ENCODE results near the gene COX19. TPM values are rescaled to one million over a fixed set of nuclear protein-coding genes. Genes with fewer than 3 reads are reported as not detected.

The COX19 gene
- total RNA-seq, 4 donors from 2014 or later: 11.6 to 55.2 (median 13.2) TPM

DNA sequence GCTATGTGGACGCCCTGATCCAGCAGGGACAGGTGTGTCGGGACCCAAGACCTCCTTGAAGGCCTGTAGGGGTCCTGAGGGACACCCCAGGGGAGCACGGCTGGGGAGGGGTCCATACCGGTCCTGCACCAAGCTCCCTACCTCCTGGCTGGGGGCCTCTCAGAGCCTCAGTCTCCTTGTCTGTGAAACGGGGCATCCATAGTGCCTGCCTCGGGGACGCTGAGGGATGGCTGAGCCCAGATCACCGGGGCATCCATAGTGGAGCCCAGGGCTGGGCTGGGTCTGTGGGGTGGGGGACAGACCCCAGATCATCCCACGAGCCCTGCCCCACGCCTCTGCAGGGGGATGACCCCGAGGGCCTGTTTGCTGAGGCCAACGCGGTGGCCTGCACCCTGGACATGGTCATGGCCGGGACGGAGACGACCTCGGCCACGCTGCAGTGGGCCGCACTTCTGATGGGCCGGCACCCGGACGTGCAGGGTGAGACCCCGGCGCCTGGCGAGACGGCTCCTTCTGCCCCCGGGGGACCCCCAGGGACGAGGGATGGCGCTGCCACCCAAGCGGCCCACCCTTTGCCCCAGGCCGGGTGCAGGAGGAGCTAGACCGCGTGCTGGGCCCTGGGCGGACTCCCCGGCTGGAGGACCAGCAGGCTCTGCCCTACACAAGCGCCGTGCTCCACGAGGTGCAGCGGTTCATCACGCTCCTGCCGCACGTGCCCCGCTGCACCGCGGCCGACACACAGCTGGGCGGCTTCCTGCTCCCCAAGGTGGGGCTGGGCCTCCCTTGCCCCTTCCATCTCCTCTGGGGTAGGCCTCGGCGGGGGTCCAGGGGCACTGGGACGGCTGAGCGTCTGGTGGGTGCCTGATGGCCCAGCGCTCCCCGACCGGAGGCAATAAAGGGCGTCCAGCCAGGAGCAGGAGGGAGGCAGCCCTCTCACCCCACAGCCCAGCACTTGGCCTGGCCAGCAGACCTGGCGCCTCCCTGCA lies 11.7 kb upstream of the COX19 start:
- peaks cover 45% of the 10 kb centered on the region for H3K4me1 ChIP-seq
- no peak overlapping the region for H3K4me3 ChIP-seq
- WGBS: 83% methylated on average over 27 of the region's 56 CpGs
- H3K36me3 ChIP-seq: no peaks in the 10 kb centered on the region
- peaks cover 74% of the 10 kb centered on the region for H3K27me3 ChIP-seq
- no peak overlapping the region for H3K27ac ChIP-seq
- TF ChIP-seq, protein P1, sequence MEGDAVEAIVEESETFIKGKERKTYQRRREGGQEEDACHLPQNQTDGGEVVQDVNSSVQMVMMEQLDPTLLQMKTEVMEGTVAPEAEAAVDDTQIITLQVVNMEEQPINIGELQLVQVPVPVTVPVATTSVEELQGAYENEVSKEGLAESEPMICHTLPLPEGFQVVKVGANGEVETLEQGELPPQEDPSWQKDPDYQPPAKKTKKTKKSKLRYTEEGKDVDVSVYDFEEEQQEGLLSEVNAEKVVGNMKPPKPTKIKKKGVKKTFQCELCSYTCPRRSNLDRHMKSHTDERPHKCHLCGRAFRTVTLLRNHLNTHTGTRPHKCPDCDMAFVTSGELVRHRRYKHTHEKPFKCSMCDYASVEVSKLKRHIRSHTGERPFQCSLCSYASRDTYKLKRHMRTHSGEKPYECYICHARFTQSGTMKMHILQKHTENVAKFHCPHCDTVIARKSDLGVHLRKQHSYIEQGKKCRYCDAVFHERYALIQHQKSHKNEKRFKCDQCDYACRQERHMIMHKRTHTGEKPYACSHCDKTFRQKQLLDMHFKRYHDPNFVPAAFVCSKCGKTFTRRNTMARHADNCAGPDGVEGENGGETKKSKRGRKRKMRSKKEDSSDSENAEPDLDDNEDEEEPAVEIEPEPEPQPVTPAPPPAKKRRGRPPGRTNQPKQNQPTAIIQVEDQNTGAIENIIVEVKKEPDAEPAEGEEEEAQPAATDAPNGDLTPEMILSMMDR (IDR thresholded peaks at IDR 0.05): no peak
- TF ChIP-seq POLR2AphosphoS5 (IDR thresholded peaks at IDR 0.05): no peak
- TF ChIP-seq POLR2A (IDR thresholded peaks at IDR 0.05): no peak
- no peak for TF ChIP-seq EP300 (IDR thresholded peaks at IDR 0.05)
- H3K9me3 ChIP-seq: no peaks in the 10 kb centered on the region
- no peak for DNase-seq (ENCODE audit: low spot score in 2 of 2)

DNA sequence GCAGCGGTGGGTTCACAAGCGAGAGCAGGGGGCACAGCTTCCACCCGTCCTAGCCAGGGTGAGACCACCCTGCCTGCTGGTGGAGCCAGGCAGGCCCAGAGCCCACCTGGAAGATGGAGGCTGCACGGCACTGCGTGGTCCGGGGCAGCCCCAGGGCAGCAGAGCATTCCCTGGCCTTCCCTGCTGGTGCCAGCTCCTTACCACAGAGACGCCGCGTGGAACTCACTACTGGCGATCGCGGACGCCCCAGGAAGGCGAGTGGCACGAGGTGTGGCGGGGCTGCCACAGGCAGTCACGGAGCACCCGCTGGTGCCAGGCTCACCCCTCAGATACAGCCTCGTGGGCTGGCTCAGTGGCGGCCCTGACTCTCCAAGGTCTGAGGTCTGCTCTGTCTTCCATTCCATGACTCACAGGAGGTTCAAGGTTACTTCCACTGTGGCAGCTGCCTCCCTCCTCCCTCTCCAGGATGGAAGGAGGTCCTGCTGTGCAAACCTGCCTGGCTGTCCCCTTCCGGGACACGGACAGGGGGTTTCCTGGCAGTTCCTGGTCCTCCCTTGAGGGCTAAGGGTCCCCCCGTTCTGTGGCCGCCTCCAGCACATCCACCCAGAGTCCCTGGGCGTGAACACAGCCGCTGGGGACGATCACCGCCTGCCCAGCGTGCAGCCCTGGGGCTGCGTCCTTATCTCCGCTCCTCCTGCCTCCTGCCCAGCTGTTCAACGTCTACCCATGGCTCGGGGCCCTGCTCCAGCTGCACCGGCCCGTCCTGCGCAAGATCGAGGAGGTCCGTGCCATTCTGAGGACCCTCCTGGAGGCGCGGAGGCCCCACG lies 10.8 kb upstream of the COX19 start:
- WGBS: 64% methylated on average over 21 of the region's 41 CpGs
- H3K27ac ChIP-seq: no peak overlapping the region
- H3K4me1 ChIP-seq: peaks cover 41% of the 10 kb centered on the region
- no peaks in the 10 kb centered on the region for H3K36me3 ChIP-seq
- DNase-seq (ENCODE audit: low spot score in 2 of 2): no peak
- H3K9me3 ChIP-seq: no peaks in the 10 kb centered on the region
- H3K27me3 ChIP-seq: peaks cover 64% of the 10 kb centered on the region
- TF ChIP-seq, protein P1 (IDR thresholded peaks at IDR 0.05): no peak
- TF ChIP-seq EP300 (IDR thresholded peaks at IDR 0.05) (no peak), POLR2AphosphoS5 (IDR thresholded peaks at IDR 0.05) (no peak), POLR2A (IDR thresholded peaks at IDR 0.05) (no peak)
- no peak overlapping the region for H3K4me3 ChIP-seq

- Histone ChIP-seq H3K27ac (no peak overlapping the region), H3K4me1 (peaks cover 41% of the 10 kb centered on the region), H3K36me3 (no peaks in the 10 kb centered on the region), H3K9me3 (no peaks in the 10 kb centered on the region), H3K27me3 (peaks cover 55% of the 10 kb centered on the region), H3K4me3 (no peak overlapping the region)
- TF ChIP-seq POLR2AphosphoS5 (IDR thresholded peaks at IDR 0.05): no peak
- no peak for TF ChIP-seq EP300 (IDR thresholded peaks at IDR 0.05)
- TF ChIP-seq, protein P1 (IDR thresholded peaks at IDR 0.05): no peak
- no peak for TF ChIP-seq POLR2A (IDR thresholded peaks at IDR 0.05)
- WGBS: 75% methylated on average over 13 of the region's 16 CpGs
- no peak for DNase-seq (ENCODE audit: low spot score in 2 of 2)
These were observed 9.7 kb upstream of the COX19 start for GRCh38 chr7:985127-985416.

- WGBS: 60% methylated on average over 2 of the region's 39 CpGs
- Histone ChIP-seq H3K36me3 (no peaks in the 10 kb centered on the region), H3K9me3 (no peaks in the 10 kb centered on the region), H3K4me3 (no peak overlapping the region), H3K27ac (no peak overlapping the region), H3K27me3 (peaks cover 55% of the 10 kb centered on the region), H3K4me1 (peaks cover 41% of the 10 kb centered on the region)
- TF ChIP-seq EP300 (IDR thresholded peaks at IDR 0.05) (no peak), POLR2A (IDR thresholded peaks at IDR 0.05) (no peak), POLR2AphosphoS5 (IDR thresholded peaks at IDR 0.05) (no peak)
- TF ChIP-seq, protein P1 (IDR thresholded peaks at IDR 0.05): no peak
- DNase-seq (ENCODE audit: low spot score in 2 of 2): no peak
These were observed 9.2 kb upstream of the COX19 start for GRCh38 chr7:984361-985126.
